ENCODE data around the gene SERPINA12.

DNA sequence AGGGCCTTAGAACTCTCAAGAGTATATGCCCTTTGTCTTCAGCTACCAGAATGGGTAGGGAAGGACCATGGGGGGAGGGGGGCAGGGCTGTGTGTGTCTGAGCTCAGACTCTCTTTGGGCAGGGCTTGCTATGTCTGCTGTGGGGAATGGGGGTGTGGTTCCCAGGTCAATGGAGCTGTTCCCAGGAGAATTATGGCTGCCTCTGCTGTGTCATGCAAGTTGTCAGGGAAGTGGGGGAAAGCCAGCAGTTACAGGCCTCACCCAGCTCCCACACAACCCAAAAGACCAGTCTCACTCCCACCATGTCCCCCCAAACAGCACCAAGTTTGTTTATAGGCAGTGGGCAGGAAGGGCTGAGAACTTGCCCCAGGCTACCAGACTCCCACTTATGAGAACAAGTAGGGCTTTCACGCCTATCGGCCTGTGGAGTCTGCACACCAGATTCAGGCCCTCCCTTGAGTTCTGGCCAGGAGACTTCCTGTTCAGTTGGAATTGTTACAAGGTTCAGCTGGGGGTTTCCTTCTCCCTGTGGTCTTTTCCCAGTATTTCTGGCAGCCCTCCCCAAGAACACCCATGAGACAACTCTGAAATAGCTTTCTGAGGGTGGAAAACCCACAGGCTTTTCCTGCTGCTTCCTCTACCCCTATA, 50.6 kb downstream of the SERPINA12 start:
- TF ChIP-seq, protein P1, sequence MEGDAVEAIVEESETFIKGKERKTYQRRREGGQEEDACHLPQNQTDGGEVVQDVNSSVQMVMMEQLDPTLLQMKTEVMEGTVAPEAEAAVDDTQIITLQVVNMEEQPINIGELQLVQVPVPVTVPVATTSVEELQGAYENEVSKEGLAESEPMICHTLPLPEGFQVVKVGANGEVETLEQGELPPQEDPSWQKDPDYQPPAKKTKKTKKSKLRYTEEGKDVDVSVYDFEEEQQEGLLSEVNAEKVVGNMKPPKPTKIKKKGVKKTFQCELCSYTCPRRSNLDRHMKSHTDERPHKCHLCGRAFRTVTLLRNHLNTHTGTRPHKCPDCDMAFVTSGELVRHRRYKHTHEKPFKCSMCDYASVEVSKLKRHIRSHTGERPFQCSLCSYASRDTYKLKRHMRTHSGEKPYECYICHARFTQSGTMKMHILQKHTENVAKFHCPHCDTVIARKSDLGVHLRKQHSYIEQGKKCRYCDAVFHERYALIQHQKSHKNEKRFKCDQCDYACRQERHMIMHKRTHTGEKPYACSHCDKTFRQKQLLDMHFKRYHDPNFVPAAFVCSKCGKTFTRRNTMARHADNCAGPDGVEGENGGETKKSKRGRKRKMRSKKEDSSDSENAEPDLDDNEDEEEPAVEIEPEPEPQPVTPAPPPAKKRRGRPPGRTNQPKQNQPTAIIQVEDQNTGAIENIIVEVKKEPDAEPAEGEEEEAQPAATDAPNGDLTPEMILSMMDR (IDR thresholded peaks at IDR 0.05; ENCODE audit: insufficient read depth, low read length) = no peak
- TF ChIP-seq POLR2AphosphoS5 (IDR thresholded peaks at IDR 0.05; ENCODE audit: low read depth) = no peak

All from HL-60 (cell line).